GM12801 (cell line): ENCODE results near the gene ADI1.

Experiments used
- TF ChIP-seq, protein P1 (sequence below): IDR thresholded peaks from one replicate; pipeline ENCODE4 v1.5.1; 2011; ENCODE audit warnings: control low read depth; ENCODE audit not compliant: insufficient read length; ENCODE audit errors: extremely low read depth

ADI1 gene

DNA sequence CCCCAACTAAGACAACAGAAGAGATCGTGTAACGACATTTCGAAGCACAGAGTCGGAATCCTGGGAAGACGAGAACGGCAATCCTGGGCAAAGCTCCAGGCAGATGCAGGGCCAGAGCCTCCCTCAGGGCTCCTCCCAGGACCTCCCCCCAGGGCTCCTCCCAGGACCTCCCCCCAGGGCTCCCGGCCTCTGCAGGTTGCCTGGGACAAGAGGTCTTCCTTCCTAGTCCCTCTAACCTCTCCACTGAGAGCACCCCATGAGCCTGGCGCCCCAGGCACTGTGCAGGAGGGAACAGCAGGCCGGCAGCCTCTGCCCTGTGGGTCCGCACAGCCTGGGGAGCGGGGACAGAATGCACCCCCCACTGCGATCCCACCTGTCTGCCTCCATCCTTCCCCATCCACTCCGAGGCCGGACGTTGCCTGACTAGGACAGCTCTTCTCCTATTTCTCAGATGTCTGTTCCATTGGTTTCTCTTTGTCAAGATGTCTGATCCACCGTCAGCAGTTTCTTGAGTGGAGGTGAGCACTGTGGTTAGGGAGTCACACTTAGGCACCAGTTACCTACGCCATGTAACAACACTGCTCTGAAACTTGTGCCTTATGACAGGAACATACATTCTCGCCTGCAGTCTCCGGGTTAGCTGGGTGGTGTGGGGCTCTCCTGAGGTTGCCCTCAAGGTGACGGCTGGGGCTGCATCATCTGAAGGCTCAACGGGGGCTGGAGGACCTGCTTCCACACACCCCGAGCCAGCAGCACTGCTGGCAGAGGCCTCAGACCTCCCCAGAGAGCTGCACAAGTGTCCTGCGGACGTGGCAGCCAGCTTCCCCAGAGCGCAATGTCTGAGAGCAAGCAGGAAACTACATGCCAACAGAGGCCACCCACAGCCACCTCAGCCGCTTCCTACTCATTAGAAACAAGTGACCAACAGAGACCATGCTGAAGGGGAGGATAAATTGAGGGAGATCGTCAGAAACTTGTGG is 28.9 kb downstream of the ADI1 start:
- TF ChIP-seq, protein P1, sequence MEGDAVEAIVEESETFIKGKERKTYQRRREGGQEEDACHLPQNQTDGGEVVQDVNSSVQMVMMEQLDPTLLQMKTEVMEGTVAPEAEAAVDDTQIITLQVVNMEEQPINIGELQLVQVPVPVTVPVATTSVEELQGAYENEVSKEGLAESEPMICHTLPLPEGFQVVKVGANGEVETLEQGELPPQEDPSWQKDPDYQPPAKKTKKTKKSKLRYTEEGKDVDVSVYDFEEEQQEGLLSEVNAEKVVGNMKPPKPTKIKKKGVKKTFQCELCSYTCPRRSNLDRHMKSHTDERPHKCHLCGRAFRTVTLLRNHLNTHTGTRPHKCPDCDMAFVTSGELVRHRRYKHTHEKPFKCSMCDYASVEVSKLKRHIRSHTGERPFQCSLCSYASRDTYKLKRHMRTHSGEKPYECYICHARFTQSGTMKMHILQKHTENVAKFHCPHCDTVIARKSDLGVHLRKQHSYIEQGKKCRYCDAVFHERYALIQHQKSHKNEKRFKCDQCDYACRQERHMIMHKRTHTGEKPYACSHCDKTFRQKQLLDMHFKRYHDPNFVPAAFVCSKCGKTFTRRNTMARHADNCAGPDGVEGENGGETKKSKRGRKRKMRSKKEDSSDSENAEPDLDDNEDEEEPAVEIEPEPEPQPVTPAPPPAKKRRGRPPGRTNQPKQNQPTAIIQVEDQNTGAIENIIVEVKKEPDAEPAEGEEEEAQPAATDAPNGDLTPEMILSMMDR = no peak

DNA sequence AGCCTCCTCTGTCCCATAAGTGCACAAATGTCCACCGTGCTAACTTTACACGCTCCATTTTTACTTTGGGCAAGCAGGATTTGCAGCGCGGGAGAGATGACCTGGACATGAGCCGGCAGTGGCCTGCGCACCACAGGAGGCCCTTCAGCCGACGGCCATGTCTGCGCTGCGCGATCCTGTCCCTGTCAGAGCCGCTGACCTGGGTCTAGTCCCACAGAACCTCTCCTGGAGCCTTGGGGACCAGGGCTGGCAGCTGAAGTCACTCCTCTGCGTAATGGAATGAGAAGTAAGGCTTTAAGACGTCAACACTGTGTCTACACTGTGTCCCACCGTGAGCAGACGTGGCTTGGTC is 29.6 kb downstream of the ADI1 start:
- TF ChIP-seq, protein P1 = no peak

DNA sequence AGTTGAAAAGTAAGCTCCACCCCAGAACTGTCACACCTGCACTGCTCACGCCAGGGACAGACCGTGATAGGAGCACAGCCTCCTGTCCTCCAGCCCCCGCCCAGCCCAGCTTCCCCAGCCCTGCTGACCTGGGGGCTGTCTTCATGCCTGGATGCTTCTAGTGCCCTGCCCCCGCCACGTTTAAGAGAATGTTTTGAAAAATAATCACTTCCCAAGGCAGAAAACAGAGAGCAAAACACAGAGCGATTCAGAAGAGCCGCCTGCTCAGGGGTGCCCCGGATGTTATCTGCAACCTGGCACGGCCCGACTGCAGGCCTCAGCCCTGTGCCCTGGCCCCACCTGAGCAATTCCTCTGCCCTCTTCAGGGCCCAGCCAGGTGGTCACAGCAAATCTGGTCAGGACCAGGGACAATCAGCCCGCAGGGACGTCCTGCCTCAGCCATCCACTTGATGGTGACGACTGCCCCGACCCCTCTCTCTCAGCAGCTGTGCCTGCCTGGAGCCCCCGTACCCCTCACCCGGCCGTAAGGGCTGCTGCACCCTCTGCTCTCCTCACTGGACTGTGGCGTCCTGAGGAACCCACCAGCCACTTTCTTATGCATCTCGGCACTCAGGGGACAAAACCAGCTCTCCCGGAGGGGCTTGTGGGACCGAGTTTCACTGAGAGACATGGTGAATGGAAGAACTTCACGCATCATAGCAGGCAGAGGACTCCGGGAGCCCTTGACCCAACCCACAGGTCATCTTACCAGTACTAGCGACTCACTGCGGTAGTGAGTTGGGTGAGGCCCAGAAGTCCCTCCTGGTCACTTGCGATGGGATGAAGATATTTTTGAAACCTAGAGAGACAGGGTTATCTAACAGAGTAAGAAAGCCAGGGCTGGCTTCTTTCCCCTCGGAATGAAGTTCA is 30.2 kb downstream of the ADI1 start:
- TF ChIP-seq, protein P1 = no peak

DNA sequence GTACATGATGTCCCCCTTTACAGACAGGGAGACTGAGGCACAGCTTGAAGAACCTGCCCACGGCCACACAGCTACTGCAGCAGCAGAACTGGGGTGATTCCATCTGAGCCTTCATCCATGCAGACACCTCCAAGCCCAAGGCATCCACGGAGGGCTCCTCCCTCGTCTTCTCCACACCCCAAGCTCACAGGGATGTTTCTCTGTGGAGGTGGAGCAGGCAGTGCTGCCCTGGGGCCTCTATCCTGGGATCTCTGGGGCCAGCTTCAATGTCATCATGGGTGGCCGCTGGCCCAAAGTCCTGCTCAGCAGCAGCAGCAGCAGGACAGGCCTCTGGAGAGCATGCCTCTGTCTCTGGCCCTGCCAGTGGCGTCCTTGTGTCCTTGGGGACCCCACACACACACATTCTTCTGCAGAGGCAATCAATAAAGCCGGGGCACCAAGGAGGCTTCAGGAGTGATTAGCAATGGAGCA is 31.2 kb downstream of the ADI1 start:
- TF ChIP-seq, protein P1 = no peak

DNA sequence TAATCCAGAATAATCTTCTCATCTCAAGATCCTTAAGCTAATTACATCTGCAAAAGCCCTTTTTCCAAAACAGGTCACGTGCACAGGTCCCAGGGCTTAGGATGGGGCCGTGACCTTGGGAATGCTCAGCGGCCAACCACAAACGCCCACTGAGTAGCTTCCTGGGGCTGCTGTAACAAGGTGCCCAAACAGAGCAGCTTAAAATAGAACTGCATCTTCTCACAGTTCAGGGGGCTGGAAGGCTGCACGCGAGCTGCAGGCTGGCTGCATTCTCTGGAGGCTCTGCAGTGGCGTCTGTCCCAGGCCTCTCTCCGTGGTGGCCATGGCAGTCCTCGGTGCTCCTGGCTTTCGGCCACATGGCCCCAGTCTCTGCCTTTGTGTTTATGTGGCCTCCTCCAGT is 31.9 kb downstream of the ADI1 start:
- TF ChIP-seq, protein P1 = no peak

DNA sequence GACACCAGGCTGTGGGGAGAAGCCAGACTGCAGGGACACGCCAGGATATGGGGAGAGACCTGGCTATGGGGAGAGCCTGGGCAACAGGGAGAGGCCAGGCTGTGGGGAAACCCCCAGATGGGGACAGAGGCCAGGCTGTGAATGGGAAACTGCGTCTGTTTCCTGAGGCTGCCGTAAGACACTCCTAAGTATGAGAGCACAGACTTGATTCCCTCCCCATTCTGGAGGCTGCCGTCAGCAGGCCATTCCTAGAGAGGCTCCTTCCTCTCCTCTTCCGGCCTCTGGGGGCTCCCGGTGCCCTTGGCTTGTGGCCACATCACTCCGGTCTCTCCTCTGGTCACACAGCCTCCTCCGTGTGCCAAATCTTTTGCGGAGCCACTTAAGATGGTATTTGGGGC is 32.3 kb downstream of the ADI1 start:
- TF ChIP-seq, protein P1 = no peak
